Stimulated activated CD4-positive, alpha-beta T cell treated with anti-CD3 and anti-CD28 coated beads, Interleukin-15, amount 100 ng/mL, for 1 hour (primary cell): ENCODE measurements around the gene MPP1.
"Not testable (repeated sequence)": the region's sequence is repeated elsewhere in the genome, so short reads cannot be mapped to it uniquely, and the experiment has no call there.

Source experiments
- DNase-seq, 2 donors: peaks; one replicate each; pipeline ENCODE4 v3.0.0-alpha.2; 2020; ENCODE audit warnings: low read depth in 1 of 2, low spot score in 1 of 2

The MPP1 gene

GRCh38 chrX:154804957-154805695 is at the start of gene MPP1:
Gene MPP1 (minus strand): TSS chrX:154805485. CDS start chrX:154805373, 112 bp downstream.
- DNase-seq: peak; percentile 47 to 61

GRCh38 chrX:154850957-154851611 is 45.8 kb upstream of the MPP1 start:
- no peak for DNase-seq

- DNase-seq: no peak
These were observed 35.6 kb upstream of the MPP1 start for GRCh38 chrX:154840856-154841255.

- DNase-seq: no peak
These were observed 30.9 kb upstream of the MPP1 start for GRCh38 chrX:154836163-154836562.

- DNase-seq: no peak
These were observed 29.3 kb upstream of the MPP1 start, which contains the start of gene SMIM9 for GRCh38 chrX:154834562-154834961. Gene SMIM9 (minus strand): TSS chrX:154834662. CDS start chrX:154830856, 3,806 bp downstream.

- no peak for DNase-seq
These were observed 28.5 kb upstream of the MPP1 start for GRCh38 chrX:154833746-154834274.

- no peak for DNase-seq
These were observed 24.7 kb upstream of the MPP1 start for GRCh38 chrX:154829926-154830442.

GRCh38 chrX:154829134-154829533 is 23.8 kb upstream of the MPP1 start:
- DNase-seq: no peak

- no peak for DNase-seq
These were observed 22.7 kb upstream of the MPP1 start for GRCh38 chrX:154828016-154828408.

- no peak for DNase-seq
These were observed 22.1 kb upstream of the MPP1 start for GRCh38 chrX:154827194-154828015.

GRCh38 chrX:154825586-154825985 is 20.3 kb upstream of the MPP1 start:
- not testable (repeated sequence) for DNase-seq

- DNase-seq: no peak
These were observed 19.4 kb upstream of the MPP1 start for GRCh38 chrX:154824638-154825037.

GRCh38 chrX:154822029-154822428 is 16.7 kb upstream of the MPP1 start:
- DNase-seq: no peak

GRCh38 chrX:154821523-154821922 is 16.2 kb upstream of the MPP1 start:
- no peak for DNase-seq

GRCh38 chrX:154819771-154820341 is 14.6 kb upstream of the MPP1 start:
- DNase-seq: no peak

- DNase-seq: no peak
These were observed 13.9 kb upstream of the MPP1 start for GRCh38 chrX:154818916-154819770.

GRCh38 chrX:154817048-154817618 is 11.8 kb upstream of the MPP1 start:
- not testable (repeated sequence) for DNase-seq

GRCh38 chrX:154816326-154816898 is 11.1 kb upstream of the MPP1 start:
- DNase-seq: not testable (repeated sequence)

- no peak for DNase-seq
These were observed 10.1 kb upstream of the MPP1 start for GRCh38 chrX:154815274-154815818.
